Testis (tissue), 3 donors: Measurements from ENCODE around the gene BICC1. TPM values are rescaled to one million over a fixed set of nuclear protein-coding genes. Genes with fewer than 3 reads are reported as not detected.
A peak's percentile ranks its signal among the peaks of the same experiment; 100 is the strongest.

Experiments used
- DNase-seq: peaks from one replicate; pipeline ENCODE4 v3.0.0-alpha.2; 2019
- H3K27ac ChIP-seq, 2 donors: fragments of 200-600 bp; sonication (generic); one replicate each; pipeline ENCODE4 v1.5.1; 2019
- H3K27me3 ChIP-seq: fragments of 200-600 bp; sonication (generic); one replicate; pipeline ENCODE4 v1.5.1; 2019
- H3K36me3 ChIP-seq: fragments of 200-600 bp; sonication (generic); one replicate; pipeline ENCODE4 v1.5.1; 2017; ENCODE audit warnings: low read depth; ENCODE audit errors: missing control alignments
- H3K4me1 ChIP-seq: fragments of 200-600 bp; sonication (generic); one replicate; pipeline ENCODE4 v1.5.1; 2019
- H3K4me3 ChIP-seq, 2 donors: fragments of 200-600 bp; sonication (generic); one replicate each; pipeline ENCODE4 v1.5.1; 2017 to 2019
- H3K9me3 ChIP-seq: fragments of 200-600 bp; sonication (generic); one replicate; pipeline ENCODE4 v1.5.1; 2017
- POLR2A ChIP-seq: fragments of 450-650 bp; IDR thresholded peaks from one replicate; pipeline ENCODE4 v1.6.1; 2017; ENCODE audit warnings: antibody characterized with exemption, mild to moderate bottlenecking, moderate library complexity
- WGBS, 2 donors: methylation state at CpG; one replicate each; pipeline ENCODE4 v1.1.5; 2018; 5-methylcytosine and 5-hydroxymethylcytosine counted together
- intact Hi-C: fragments of 100-400 bp; cut with DNase I; formaldehyde crosslinking; loops from one replicate; pipeline ENCODE4 v1.15.1; 2023; ENCODE audit warnings: low total_unique reads
- polyA plus RNA-seq: library from polyadenylated mRNA; stranded (reverse); fragments of 350-450 nt; fragmentation: Illumina TruSeq; extraction: RNeasy Lipid Tissue Mini Kit (QIAGEN cat#74804); gene quantifications from one replicate; pipeline ENCODE4 v1.2.3, GENCODE V29; 2014; ENCODE audit warnings: low read depth, low replicate concordance; ENCODE audit not compliant: insufficient read depth
- total RNA-seq, 2 donors: library from RNA; depleted of rRNA; stranded (reverse); fragments of >200 nt; gene quantifications; one replicate each; pipeline ENCODE4 v1.2.3, GENCODE V29; 2016
- TF ChIP-seq, protein P1 (sequence below), 3 experiments: fragments of 450-650 bp in 2 of 3; fragments of 200-600 bp in 1 of 3; sonication (generic) in 1 of 3; IDR thresholded peaks; one replicate each; pipeline ENCODE4 v1.5.1; 2016 to 2019; ENCODE audit warnings: antibody characterized with exemption in 3 of 3, mild to moderate bottlenecking in 2 of 3, moderate library complexity in 1 of 3

The BICC1 gene
- total and polyA plus RNA-seq, 3 donors from 2014 or later: 8.7 to 14.1 (median 10.0) TPM

DNA sequence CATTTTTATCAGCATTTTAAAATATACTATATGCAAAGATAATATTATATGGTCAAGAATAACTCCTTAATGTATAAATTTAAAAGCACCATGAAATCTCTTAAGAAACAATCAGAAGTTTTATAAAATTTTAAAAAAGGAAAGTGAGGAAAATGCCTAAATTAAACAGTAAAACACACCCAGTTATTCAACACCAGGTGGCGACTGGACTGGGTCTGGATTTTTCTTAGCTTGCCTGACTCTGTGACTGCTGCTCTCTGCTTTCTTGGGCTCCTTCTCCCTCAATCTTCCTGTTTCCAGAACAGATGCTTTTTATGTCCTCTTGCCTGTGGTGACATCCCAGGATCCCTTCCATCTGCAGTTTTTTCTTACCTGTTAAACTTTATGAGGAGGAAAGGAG lies 200.3 kb downstream of the BICC1 start:
- Histone ChIP-seq H3K4me1 (peaks cover 5% of the 10 kb centered on the region), H3K27me3 (no peaks in the 10 kb centered on the region), H3K36me3 (no peaks in the 10 kb centered on the region), H3K27ac (no peak overlapping the region), H3K9me3 (no peaks in the 10 kb centered on the region), H3K4me3 (no peak overlapping the region)
- intact Hi-C loops: no loop called here
- DNase-seq: peak; percentile 26
- TF ChIP-seq, protein P1, sequence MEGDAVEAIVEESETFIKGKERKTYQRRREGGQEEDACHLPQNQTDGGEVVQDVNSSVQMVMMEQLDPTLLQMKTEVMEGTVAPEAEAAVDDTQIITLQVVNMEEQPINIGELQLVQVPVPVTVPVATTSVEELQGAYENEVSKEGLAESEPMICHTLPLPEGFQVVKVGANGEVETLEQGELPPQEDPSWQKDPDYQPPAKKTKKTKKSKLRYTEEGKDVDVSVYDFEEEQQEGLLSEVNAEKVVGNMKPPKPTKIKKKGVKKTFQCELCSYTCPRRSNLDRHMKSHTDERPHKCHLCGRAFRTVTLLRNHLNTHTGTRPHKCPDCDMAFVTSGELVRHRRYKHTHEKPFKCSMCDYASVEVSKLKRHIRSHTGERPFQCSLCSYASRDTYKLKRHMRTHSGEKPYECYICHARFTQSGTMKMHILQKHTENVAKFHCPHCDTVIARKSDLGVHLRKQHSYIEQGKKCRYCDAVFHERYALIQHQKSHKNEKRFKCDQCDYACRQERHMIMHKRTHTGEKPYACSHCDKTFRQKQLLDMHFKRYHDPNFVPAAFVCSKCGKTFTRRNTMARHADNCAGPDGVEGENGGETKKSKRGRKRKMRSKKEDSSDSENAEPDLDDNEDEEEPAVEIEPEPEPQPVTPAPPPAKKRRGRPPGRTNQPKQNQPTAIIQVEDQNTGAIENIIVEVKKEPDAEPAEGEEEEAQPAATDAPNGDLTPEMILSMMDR (IDR thresholded peaks at IDR 0.05): peak in 2 of 3 experiments; percentile 13 to 22
- TF ChIP-seq POLR2A: no peak
- 41 to 52% methylated on average over 1 of the region's 1 CpG for WGBS, 2 donors

DNA sequence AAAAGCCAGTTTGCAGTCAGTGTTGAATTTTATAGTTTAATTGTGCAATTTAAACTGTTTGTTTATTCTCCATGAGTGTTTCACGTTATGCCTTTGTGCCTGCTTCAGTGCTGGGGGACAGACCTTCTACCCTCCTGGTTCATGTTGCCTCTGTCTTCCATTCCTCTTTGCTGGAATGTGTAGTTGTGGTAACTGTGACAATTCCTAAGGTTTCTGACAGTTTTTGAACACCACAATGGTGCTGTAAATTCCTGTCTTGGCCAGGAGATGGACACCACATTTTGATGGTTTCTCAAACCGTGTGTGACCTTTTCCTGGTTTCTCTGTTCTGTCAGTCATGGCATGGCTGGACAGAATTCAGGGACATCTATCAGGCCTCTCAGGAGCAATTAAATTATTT lies 201.7 kb downstream of the BICC1 start:
- TF ChIP-seq POLR2A: no peak
- TF ChIP-seq, protein P1 (IDR thresholded peaks at IDR 0.05): no peak

DNA sequence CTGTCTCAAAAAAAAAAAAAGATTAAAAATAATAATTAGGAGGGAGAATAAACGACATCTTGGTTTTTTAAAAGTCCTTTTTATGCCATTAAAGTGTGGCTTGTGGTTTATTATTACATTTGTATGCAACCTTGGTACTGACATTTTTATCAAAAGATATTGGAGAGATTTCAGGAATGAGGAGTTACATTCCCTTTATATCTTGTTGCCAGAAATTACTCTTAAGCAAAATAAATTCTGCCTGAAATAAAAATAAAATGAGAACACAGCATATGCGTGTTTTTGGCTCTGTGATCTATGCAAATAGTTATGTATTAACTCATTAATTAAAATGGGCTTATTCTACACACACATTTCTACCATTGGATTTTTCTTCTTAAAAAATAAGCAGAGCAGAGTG lies 202.4 kb downstream of the BICC1 start:
- Histone ChIP-seq H3K4me3 (no peak overlapping the region), H3K27me3 (no peaks in the 10 kb centered on the region), H3K9me3 (no peaks in the 10 kb centered on the region), H3K27ac (peak overlapping the region in 1 of 2 donors; percentile 39), H3K4me1 (peaks cover 5% of the 10 kb centered on the region), H3K36me3 (no peaks in the 10 kb centered on the region)
- no peak for DNase-seq
- intact Hi-C loops: no loop called here
- WGBS, 2 donors: 46 to 55% methylated on average over 2 of the region's 2 CpGs
- TF ChIP-seq, protein P1 (IDR thresholded peaks at IDR 0.05): no peak
- TF ChIP-seq POLR2A: no peak

More for the DNA sequence above, 201.7 kb downstream of the BICC1 start:
- Histone ChIP-seq H3K36me3 (no peaks in the 10 kb centered on the region), H3K4me3 (no peak overlapping the region), H3K27me3 (no peaks in the 10 kb centered on the region), H3K9me3 (no peaks in the 10 kb centered on the region), H3K27ac (peak overlapping the region in 1 of 2 donors; percentile 6), H3K4me1 (peaks cover 5% of the 10 kb centered on the region)
- DNase-seq: no peak
- 74% methylated on average over 2 of the region's 2 CpGs for WGBS, 2 donors
- intact Hi-C loops: no loop called here

DNA sequence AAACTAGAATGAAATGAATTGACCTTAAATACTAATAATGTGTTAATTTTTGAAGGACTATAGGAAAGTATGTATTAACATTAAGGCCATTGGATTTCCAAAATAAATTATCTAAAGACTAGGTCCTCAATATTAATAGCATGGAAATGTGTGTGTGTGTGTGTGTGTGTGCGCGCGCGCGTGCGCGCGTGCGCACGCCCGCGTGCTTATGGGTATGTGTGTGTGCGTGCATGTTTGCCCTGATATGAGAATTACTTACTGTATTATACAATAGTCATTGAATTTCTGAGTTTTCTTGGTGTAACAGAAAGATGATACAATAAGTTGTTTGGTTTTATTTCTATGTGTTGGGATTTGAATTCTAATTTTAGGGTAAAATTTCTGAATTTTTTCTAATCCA lies 205.9 kb downstream of the BICC1 start:
- H3K36me3 ChIP-seq: no peaks in the 10 kb centered on the region
- H3K27me3 ChIP-seq: no peaks in the 10 kb centered on the region
- TF ChIP-seq, protein P1 (IDR thresholded peaks at IDR 0.05): no peak
- TF ChIP-seq POLR2A: no peak
- 63 to 66% methylated on average over 13 of the region's 13 CpGs for WGBS, 2 donors
- no peak overlapping the region for H3K27ac ChIP-seq
- no peaks in the 10 kb centered on the region for H3K4me1 ChIP-seq
- H3K4me3 ChIP-seq: no peak overlapping the region
- H3K9me3 ChIP-seq: no peaks in the 10 kb centered on the region
- intact Hi-C loops: no loop called here
- DNase-seq: no peak

DNA sequence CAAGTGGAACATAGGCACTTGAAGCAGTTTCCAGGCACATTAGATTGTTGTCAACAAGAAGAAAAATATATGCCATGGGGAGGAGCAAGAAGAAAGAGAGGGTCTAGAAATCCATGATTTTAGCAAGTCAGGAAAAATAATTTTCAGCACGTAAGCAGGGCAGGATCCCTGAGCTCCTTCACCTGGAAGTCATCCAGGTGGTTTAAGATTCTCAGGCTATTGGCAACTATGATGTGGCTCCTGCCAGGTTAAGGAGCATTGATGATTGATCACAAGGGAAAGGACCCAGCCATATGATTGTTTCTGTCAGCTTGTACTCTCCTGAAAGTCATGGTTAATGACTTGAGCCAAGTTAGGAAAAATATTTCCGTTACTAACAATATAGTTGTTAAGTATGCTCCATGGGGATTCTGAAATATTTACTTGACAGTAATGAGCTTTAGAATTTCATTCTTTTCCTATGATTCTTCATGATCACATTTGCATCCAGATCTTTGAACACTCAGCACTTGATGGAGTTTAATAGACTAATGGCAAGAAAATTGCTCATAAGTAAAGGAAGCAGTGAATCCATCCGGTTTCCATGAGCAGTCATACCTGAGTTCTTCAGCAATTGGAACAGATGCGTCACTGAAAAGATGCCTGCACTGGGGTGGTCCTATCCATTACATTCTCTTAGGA lies 209.1 kb downstream of the BICC1 start:
- intact Hi-C loops: no loop called here
- no peaks in the 10 kb centered on the region for H3K27me3 ChIP-seq
- H3K36me3 ChIP-seq: no peaks in the 10 kb centered on the region
- no peaks in the 10 kb centered on the region for H3K4me1 ChIP-seq
- no peak for DNase-seq
- TF ChIP-seq, protein P1 (IDR thresholded peaks at IDR 0.05): no peak
- TF ChIP-seq POLR2A: no peak
- H3K9me3 ChIP-seq: no peaks in the 10 kb centered on the region
- WGBS, 2 donors: 78 to 88% methylated on average over 4 of the region's 4 CpGs
- no peak overlapping the region for H3K27ac ChIP-seq
- no peak overlapping the region for H3K4me3 ChIP-seq
